ENCODE data around the gene MYLIP. TPM values are rescaled to one million over a fixed set of nuclear protein-coding genes. Genes with fewer than 3 reads are reported as not detected.

MYLIP gene
- total RNA-seq, 4 donors from 2014 or later = 8.6 to 32.0 (median 17.5) TPM

- Histone ChIP-seq H3K4me1 (peaks cover 0 to 23% (median 4%) of the 10 kb centered on the region in 3 donors), H3K27ac (no peak overlapping the region), H3K4me3 (no peak overlapping the region), H3K9me3 (no peaks in the 10 kb centered on the region), H3K27me3 (peaks cover 0 to 3% (median 0%) of the 10 kb centered on the region in 4 donors), H3K36me3 (no peaks in the 10 kb centered on the region)
- no peak for TF ChIP-seq POLR2A (IDR thresholded peaks at IDR 0.05)
- TF ChIP-seq CTCF (IDR thresholded peaks at IDR 0.05) = no peak
- WGBS, 2 donors = 62 to 81% methylated on average over 4 of the region's 4 CpGs
- intact Hi-C loops (cut with DNase I) = no loop called here
- DNase-seq = no peak
Observed at GRCh38 chr6:16086965-16087364, 41.9 kb upstream of the MYLIP start.

- peaks cover 0 to 19% (median 4%) of the 10 kb centered on the region in 3 donors for H3K4me1 ChIP-seq
- no peaks in the 10 kb centered on the region for H3K36me3 ChIP-seq
- H3K4me3 ChIP-seq = no peak overlapping the region
- no peaks in the 10 kb centered on the region for H3K9me3 ChIP-seq
- 94 to 100% methylated on average over 3 of the region's 3 CpGs for WGBS, 2 donors
- TF ChIP-seq CTCF (IDR thresholded peaks at IDR 0.05) = no peak
- no peak for TF ChIP-seq POLR2A (IDR thresholded peaks at IDR 0.05)
- DNase-seq = no peak
- intact Hi-C loops (cut with DNase I) = no loop called here
- H3K27me3 ChIP-seq = no peaks in the 10 kb centered on the region
- H3K27ac ChIP-seq = no peak overlapping the region
Observed at GRCh38 chr6:16087386-16087785, 41.5 kb upstream of the MYLIP start.

- intact Hi-C loops (cut with DNase I) = no loop called here
- H3K27me3 ChIP-seq = no peaks in the 10 kb centered on the region
- H3K36me3 ChIP-seq = no peaks in the 10 kb centered on the region
- DNase-seq = no peak
- H3K4me1 ChIP-seq = peaks cover 0 to 12% (median 4%) of the 10 kb centered on the region in 3 donors
- H3K9me3 ChIP-seq = no peaks in the 10 kb centered on the region
- 95 to 99% methylated on average over 3 of the region's 3 CpGs for WGBS, 2 donors
- H3K27ac ChIP-seq = no peak overlapping the region
- H3K4me3 ChIP-seq = no peak overlapping the region
- TF ChIP-seq CTCF (IDR thresholded peaks at IDR 0.05) = no peak
- TF ChIP-seq POLR2A (IDR thresholded peaks at IDR 0.05) = no peak
Observed at GRCh38 chr6:16088409-16088808, 40.5 kb upstream of the MYLIP start.

- intact Hi-C loops (cut with DNase I) = no loop called here
- Histone ChIP-seq H3K4me3 (no peak overlapping the region), H3K36me3 (no peaks in the 10 kb centered on the region), H3K4me1 (peaks cover 0 to 12% (median 4%) of the 10 kb centered on the region in 3 donors), H3K9me3 (no peaks in the 10 kb centered on the region), H3K27me3 (no peaks in the 10 kb centered on the region), H3K27ac (no peak overlapping the region)
- TF ChIP-seq POLR2A (IDR thresholded peaks at IDR 0.05) = no peak
- no peak for TF ChIP-seq CTCF (IDR thresholded peaks at IDR 0.05)
- DNase-seq = no peak
- 59 to 68% methylated on average over 6 of the region's 6 CpGs for WGBS, 2 donors
Observed at GRCh38 chr6:16089232-16090062, 39.4 kb upstream of the MYLIP start.

GRCh38 chr6:16090452-16090851 is 38.4 kb upstream of the MYLIP start:
- no peak for DNase-seq
- H3K27ac ChIP-seq = no peak overlapping the region
- H3K36me3 ChIP-seq = no peaks in the 10 kb centered on the region
- H3K27me3 ChIP-seq = no peaks in the 10 kb centered on the region
- 83% methylated on average over 1 of the region's 1 CpG; no CpG with 5 or more reads in 1 of the 2 donors for WGBS, 2 donors
- TF ChIP-seq CTCF (IDR thresholded peaks at IDR 0.05) (no peak), POLR2A (IDR thresholded peaks at IDR 0.05) (no peak)
- peaks cover 0 to 12% (median 4%) of the 10 kb centered on the region in 3 donors for H3K4me1 ChIP-seq
- intact Hi-C loops (cut with DNase I) = no loop called here
- no peak overlapping the region for H3K4me3 ChIP-seq
- no peaks in the 10 kb centered on the region for H3K9me3 ChIP-seq
